Measurements from ENCODE around the gene FEZ2. TPM values are rescaled to one million over a fixed set of nuclear protein-coding genes. Genes with fewer than 3 reads are reported as not detected.

FEZ2 gene
- total and polyA plus RNA-seq, 12 donors = 16.4 to 51.7 (median 40.6) TPM

- Histone ChIP-seq H3K4me1 (peaks cover 0 to 48% (median 20%) of the 10 kb centered on the region in 9 donors), H3K4me3 (no peak overlapping the region), H3K9me3 (no peaks in the 10 kb centered on the region), H3K27me3 (no peaks in the 10 kb centered on the region), H3K36me3 (peaks cover 0 to 34% (median 0%) of the 10 kb centered on the region in 9 donors), H3K27ac (no peak overlapping the region)
- WGBS, 2 donors = 95 to 98% methylated on average over 4 of the region's 4 CpGs
- no peak for ATAC-seq
- no peak for TF ChIP-seq CTCF (IDR thresholded peaks at IDR 0.05)
- no peak for DNase-seq
- intact Hi-C loops (cut with DNase I) = no loop called here
Measured at GRCh38 chr2:36565712-36566111, 32.3 kb downstream of the FEZ2 start.

GRCh38 chr2:36564377-36564930 lies 33.5 kb downstream of the FEZ2 start:
- Histone ChIP-seq H3K27ac (peak overlapping the region in 1 of 10 donors; percentile 34), H3K4me1 (peaks cover 0 to 49% (median 20%) of the 10 kb centered on the region in 9 donors), H3K36me3 (peaks cover 0 to 39% (median 0%) of the 10 kb centered on the region in 9 donors), H3K27me3 (no peaks in the 10 kb centered on the region), H3K4me3 (no peak overlapping the region), H3K9me3 (no peaks in the 10 kb centered on the region)
- no peak for ATAC-seq
- no peak for DNase-seq
- intact Hi-C loops (cut with DNase I) = no loop called here
- WGBS, 2 donors = 90% methylated on average over 11 of the region's 11 CpGs
- TF ChIP-seq CTCF (IDR thresholded peaks at IDR 0.05) = no peak

- 56 to 74% methylated on average over 3 of the region's 3 CpGs for WGBS, 2 donors
- no peak for ATAC-seq
Measured at GRCh38 chr2:36562973-36563532, 34.9 kb downstream of the FEZ2 start.

GRCh38 chr2:36562240-36562639 lies 35.7 kb downstream of the FEZ2 start:
- intact Hi-C loops (cut with DNase I) = no loop called here
- Histone ChIP-seq H3K9me3 (no peaks in the 10 kb centered on the region), H3K27me3 (no peaks in the 10 kb centered on the region), H3K36me3 (peaks cover 0 to 59% (median 0%) of the 10 kb centered on the region in 9 donors), H3K27ac (peak overlapping the region in 9 of 10 donors; percentile 46 to 85 (median 69)), H3K4me3 (no peak overlapping the region), H3K4me1 (peaks cover 0 to 44% (median 20%) of the 10 kb centered on the region in 9 donors)
- DNase-seq = no peak
- no peak for TF ChIP-seq CTCF (IDR thresholded peaks at IDR 0.05)
- ATAC-seq = no peak
- 89 to 91% methylated on average over 1 of the region's 1 CpG for WGBS, 2 donors

More at GRCh38 chr2:36562973-36563532, 34.9 kb downstream of the FEZ2 start:
- no peaks in the 10 kb centered on the region for H3K27me3 ChIP-seq
- peak overlapping the region in 9 of 10 donors; percentile 37 to 85 (median 69) for H3K27ac ChIP-seq
- H3K36me3 ChIP-seq = peaks cover 0 to 51% (median 0%) of the 10 kb centered on the region in 9 donors
- TF ChIP-seq CTCF (IDR thresholded peaks at IDR 0.05) = no peak
- H3K9me3 ChIP-seq = no peaks in the 10 kb centered on the region
- intact Hi-C loops (cut with DNase I) = no loop called here
- H3K4me1 ChIP-seq = peaks cover 0 to 44% (median 20%) of the 10 kb centered on the region in 9 donors
- peak overlapping the region in 1 of 10 donors; percentile 4 for H3K4me3 ChIP-seq
- DNase-seq = no peak

Data from heart right ventricle (tissue), 16 donors.